SIG-M5 treated with dmso at 0.1 percent for 504 hours (cell line): ENCODE data around the gene RARG.
A peak's percentile ranks its signal among the peaks of the same experiment; 100 is the strongest.
"Not testable (repeated sequence)": the region's sequence is repeated elsewhere in the genome, so short reads cannot be mapped to it uniquely, and the experiment has no call there.

Experiments
- DNase-seq: peaks from one replicate; lab custom pipeline; 2025; ENCODE audit not compliant: unreplicated experiment; lab: John Stamatoyannopoulos, UW

The RARG gene

GRCh38 chr12:53193040-53193439 is 39.0 kb downstream of the RARG start:
- DNase-seq = no peak

GRCh38 chr12:53192531-53193021 is 39.4 kb downstream of the RARG start:
- DNase-seq = no peak

- DNase-seq = no peak
Observed at GRCh38 chr12:53191885-53192530, 40.0 kb downstream of the RARG start.

- no peak for DNase-seq
Observed at GRCh38 chr12:53191096-53191884, 40.7 kb downstream of the RARG start.

GRCh38 chr12:53190108-53190729 is 41.8 kb downstream of the RARG start:
- peak; percentile 27 for DNase-seq

- no peak for DNase-seq
Observed at GRCh38 chr12:53187145-53187899, 44.7 kb downstream of the RARG start.

GRCh38 chr12:53186745-53187144 is 45.3 kb downstream of the RARG start:
- DNase-seq = no peak

GRCh38 chr12:53185582-53186153 is 46.3 kb downstream of the RARG start:
- DNase-seq = no peak

GRCh38 chr12:53184828-53185227 is 47.2 kb downstream of the RARG start:
- no peak for DNase-seq

- peak; percentile 95 for DNase-seq
Observed at GRCh38 chr12:53182903-53183302, 49.1 kb downstream of the RARG start.

- no peak for DNase-seq
Observed at GRCh38 chr12:53181935-53182334, 50.1 kb downstream of the RARG start.

GRCh38 chr12:53180931-53181645 is 50.9 kb downstream of the RARG start:
- DNase-seq = peak; percentile 64

GRCh38 chr12:53180220-53180930 is 51.6 kb downstream of the RARG start, which contains the start of the genes CSAD and ZNF740:
CSAD (minus strand) TSS chr12:53180925; CDS start chr12:53173470, 7,455 bp downstream.
ZNF740 (plus strand) TSS chr12:53180722; CDS start chr12:53181984, 1,262 bp downstream.
- peak; percentile 99 for DNase-seq

- DNase-seq = no peak
Observed at GRCh38 chr12:53179687-53180219, 52.3 kb downstream of the RARG start.

- not testable (repeated sequence) for DNase-seq
Observed at GRCh38 chr12:53178803-53179202, 53.2 kb downstream of the RARG start.

GRCh38 chr12:53177447-53177846 is 54.6 kb downstream of the RARG start:
- not testable (repeated sequence) for DNase-seq

GRCh38 chr12:53176750-53177149 is 55.3 kb downstream of the RARG start:
- DNase-seq = no peak

- DNase-seq = peak; percentile 71
Observed at GRCh38 chr12:53174881-53175491, 57.0 kb downstream of the RARG start.
